Neural progenitor cell (in vitro differentiated cells): Measurements from ENCODE around the gene RRAS. TPM values are rescaled to one million over a fixed set of nuclear protein-coding genes. Genes with fewer than 3 reads are reported as not detected.

ENCODE experiments used
- DNase-seq: peaks from one replicate; pipeline ENCODE4 v3.0.0-alpha.2; 2016; ENCODE audit warnings: low spot score
- H2AFZ ChIP-seq: fragments of 200-600 bp; sonication (generic); replicated peaks from 2 replicates; pipeline ENCODE4 v1.6.1; 2016; ENCODE audit warnings: antibody characterized with exemption
- H3F3A ChIP-seq: fragments of 200-600 bp; sonication (generic); 2 replicates; pipeline ENCODE4 v1.6.1; 2016; ENCODE audit warnings: antibody characterized with exemption, low read depth
- H3K27ac ChIP-seq: fragments of 200-600 bp; sonication (generic); 2 replicates; pipeline ENCODE4 v1.5.1; 2016; ENCODE audit warnings: mild to moderate bottlenecking
- H3K27me3 ChIP-seq: fragments of 200-600 bp; sonication (generic); 2 replicates; pipeline ENCODE4 v1.6.1; 2016; ENCODE audit warnings: mild to moderate bottlenecking, moderate library complexity
- H3K36me3 ChIP-seq: fragments of 200-600 bp; sonication (generic); 2 replicates; pipeline ENCODE4 v1.5.1; 2016
- H3K4me1 ChIP-seq: fragments of 200-600 bp; sonication (generic); 2 replicates; pipeline ENCODE4 v1.6.1; 2016; ENCODE audit warnings: mixed run types
- H3K4me2 ChIP-seq: fragments of 200-600 bp; sonication (generic); 2 replicates; pipeline ENCODE4 v1.6.1; 2016
- H3K4me3 ChIP-seq: fragments of 200-600 bp; sonication (generic); 2 replicates; pipeline ENCODE4 v1.5.1; 2016
- H3K79me2 ChIP-seq: fragments of 200-600 bp; sonication (generic); 2 replicates; pipeline ENCODE4 v1.6.1; 2016; ENCODE audit warnings: low read depth
- H3K9ac ChIP-seq: fragments of 200-600 bp; sonication (generic); 2 replicates; pipeline ENCODE4 v1.6.1; 2016
- H3K9me3 ChIP-seq: fragments of 200-600 bp; sonication (generic); 2 replicates; pipeline ENCODE4 v1.5.1; 2016; ENCODE audit warnings: low read depth
- H4K20me1 ChIP-seq: fragments of 200-600 bp; sonication (generic); 2 replicates; pipeline ENCODE4 v1.6.1; 2016; ENCODE audit warnings: low read depth
- H3K27ac Mint-ChIP-seq: 3 replicates; pipeline ENCODE4 v1.8.0; 2021; ENCODE audit warnings: mixed read lengths
- H3K27me3 Mint-ChIP-seq: 2 replicates; pipeline ENCODE4 v1.8.0; 2022; ENCODE audit warnings: low read depth, mild to moderate bottlenecking, inconsistent platforms, moderate library complexity, mixed read lengths; ENCODE audit not compliant: insufficient read depth
- H3K36me3 Mint-ChIP-seq: 3 replicates; pipeline ENCODE4 v1.8.0; 2021; ENCODE audit warnings: mixed read lengths
- H3K4me1 Mint-ChIP-seq: 3 replicates; pipeline ENCODE4 v1.8.0; 2021; ENCODE audit warnings: mixed read lengths
- H3K4me3 Mint-ChIP-seq: 3 replicates; pipeline ENCODE4 v1.8.0; 2021; ENCODE audit warnings: mild to moderate bottlenecking, moderate library complexity, mixed read lengths
- H3K9me3 Mint-ChIP-seq: 3 replicates; pipeline ENCODE4 v1.8.0; 2020; ENCODE audit warnings: mixed read lengths
- CTCF ChIP-seq: fragments of 200-600 bp; sonication (generic); IDR thresholded peaks from 2 replicates; pipeline ENCODE4 v1.5.1; 2017; ENCODE audit warnings: antibody characterized with exemption, mild to moderate bottlenecking
- EZH2 ChIP-seq: fragments of 200-600 bp; sonication (generic); IDR thresholded peaks from 2 replicates; pipeline ENCODE4 v1.6.1; 2017; ENCODE audit warnings: antibody characterized with exemption, mild to moderate bottlenecking, moderate library complexity
- EZH2phosphoT487 ChIP-seq: fragments of 200-600 bp; sonication (generic); IDR thresholded peaks from 2 replicates; pipeline ENCODE4 v1.6.1; 2017; ENCODE audit warnings: antibody characterized with exemption
- total RNA-seq: library from RNA; depleted of rRNA; stranded (reverse); fragments of >200 nt; gene quantifications from 2 replicates; pipeline ENCODE4 v1.2.3, GENCODE V29; 2015; ENCODE audit warnings: low replicate concordance

RRAS gene
- total RNA-seq, 1 donor from 2014 or later: 9.6 TPM

- H3K27ac ChIP-seq: no peak overlapping the region
- no peaks in the 10 kb centered on the region for H3K79me2 ChIP-seq
- no peak for DNase-seq
- no peaks in the 10 kb centered on the region for H3K27me3 ChIP-seq
- TF ChIP-seq EZH2phosphoT487 (no peak), CTCF (no peak), EZH2 (no peak)
- H3K9me3 ChIP-seq: no peaks in the 10 kb centered on the region
- H3K4me3 Mint-ChIP-seq: no peak overlapping the region
- no peak overlapping the region for H3K4me3 ChIP-seq
- H3K9me3 Mint-ChIP-seq: no peaks in the 10 kb centered on the region
- H4K20me1 ChIP-seq: no peaks in the 10 kb centered on the region
- H3K4me1 Mint-ChIP-seq: peaks cover 24% of the 10 kb centered on the region
- H3K4me2 ChIP-seq: no peak overlapping the region
- no peak overlapping the region for H3K9ac ChIP-seq
- peaks cover 6% of the 10 kb centered on the region for H3K27me3 Mint-ChIP-seq
- no peaks in the 10 kb centered on the region for H3K36me3 ChIP-seq
- H3K4me1 ChIP-seq: peaks cover 14% of the 10 kb centered on the region
- H3K36me3 Mint-ChIP-seq: peaks cover 11% of the 10 kb centered on the region
- H2AFZ ChIP-seq: no peak overlapping the region
- H3K27ac Mint-ChIP-seq: peak overlapping the region; percentile 74
- peaks cover 34% of the 10 kb centered on the region for H3F3A ChIP-seq
These were observed 8.2 kb downstream of the RRAS start for GRCh38 chr19:49631610-49632192.

DNA sequence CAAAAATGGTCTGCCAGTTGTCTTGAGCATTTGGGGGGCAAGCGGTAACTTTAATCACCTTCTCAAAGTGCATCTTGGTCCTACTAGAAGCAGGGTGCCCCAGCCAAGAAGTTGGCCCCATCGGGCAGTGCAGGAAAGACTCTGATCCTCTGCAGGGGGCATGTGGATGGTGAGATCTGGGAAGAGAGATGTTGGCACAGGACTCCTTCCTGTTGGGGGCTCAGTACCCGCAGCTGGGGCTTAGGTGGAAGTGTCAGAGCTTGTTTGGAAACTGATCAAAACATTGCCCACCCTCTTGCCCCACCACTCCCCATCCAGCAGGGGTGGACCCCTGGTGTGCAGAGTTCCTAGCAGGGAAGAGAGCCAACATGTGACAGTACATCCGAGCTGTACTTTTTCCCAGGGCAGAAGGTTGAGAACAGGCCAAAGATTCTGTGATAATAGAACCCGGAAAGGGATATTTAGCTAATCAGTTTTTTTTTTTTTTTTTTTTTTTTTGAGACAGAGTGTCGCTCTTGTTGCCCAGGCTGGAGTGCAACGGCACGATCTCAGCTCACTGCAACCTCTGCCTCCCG, 8.8 kb downstream of the RRAS start:
- Mint-ChIP-seq H3K9me3 (no peaks in the 10 kb centered on the region), H3K4me3 (peak overlapping the region; percentile 50), H3K27ac (peak overlapping the region; percentile 85), H3K4me1 (peaks cover 18% of the 10 kb centered on the region), H3K36me3 (peaks cover 11% of the 10 kb centered on the region), H3K27me3 (peaks cover 4% of the 10 kb centered on the region)
- no peak for DNase-seq
- no peaks in the 10 kb centered on the region for H3K79me2 ChIP-seq
- no peak overlapping the region for H3K4me2 ChIP-seq
- H3K9ac ChIP-seq: no peak overlapping the region
- H3F3A ChIP-seq: peaks cover 38% of the 10 kb centered on the region
- H2AFZ ChIP-seq: no peak overlapping the region
- no peaks in the 10 kb centered on the region for H3K27me3 ChIP-seq
- TF ChIP-seq EZH2 (no peak), EZH2phosphoT487 (no peak), CTCF (no peak)
- no peak overlapping the region for H3K4me3 ChIP-seq
- H3K36me3 ChIP-seq: no peaks in the 10 kb centered on the region
- no peaks in the 10 kb centered on the region for H4K20me1 ChIP-seq
- peak overlapping the region; percentile 41 for H3K27ac ChIP-seq
- H3K9me3 ChIP-seq: no peaks in the 10 kb centered on the region
- peaks cover 8% of the 10 kb centered on the region for H3K4me1 ChIP-seq

DNA sequence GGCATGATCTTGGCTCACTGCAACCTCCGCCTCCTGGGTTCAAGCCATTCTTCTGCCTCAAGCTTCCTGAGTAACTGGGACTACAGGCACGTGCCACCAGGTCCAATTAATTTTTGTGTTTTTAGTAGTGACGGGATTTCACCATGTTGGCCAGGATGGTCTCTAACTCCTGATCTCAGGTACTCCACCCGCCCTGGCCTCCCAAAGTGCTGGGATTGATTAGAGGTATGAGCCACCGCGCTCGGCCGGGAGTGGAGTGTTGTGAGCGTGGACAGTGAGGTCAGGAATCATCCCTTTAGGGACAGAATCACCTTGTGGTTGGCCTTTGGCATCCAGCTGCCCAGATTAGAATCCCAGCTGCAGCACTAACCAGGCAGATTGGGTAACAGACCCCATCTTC, 10.3 kb downstream of the RRAS start:
- no peaks in the 10 kb centered on the region for H3K79me2 ChIP-seq
- H3K4me3 ChIP-seq: no peak overlapping the region
- Mint-ChIP-seq H3K9me3 (no peaks in the 10 kb centered on the region), H3K4me1 (peaks cover 7% of the 10 kb centered on the region), H3K36me3 (peaks cover 11% of the 10 kb centered on the region), H3K27me3 (peaks cover 4% of the 10 kb centered on the region), H3K4me3 (peak overlapping the region; percentile 49), H3K27ac (no peak overlapping the region)
- peaks cover 34% of the 10 kb centered on the region for H3F3A ChIP-seq
- H3K9me3 ChIP-seq: no peaks in the 10 kb centered on the region
- peaks cover 1% of the 10 kb centered on the region for H4K20me1 ChIP-seq
- no peak for TF ChIP-seq EZH2
- TF ChIP-seq CTCF: no peak
- no peak for DNase-seq
- no peaks in the 10 kb centered on the region for H3K27me3 ChIP-seq
- no peak overlapping the region for H3K27ac ChIP-seq
- H3K36me3 ChIP-seq: no peaks in the 10 kb centered on the region
- H2AFZ ChIP-seq: no peak overlapping the region
- no peaks in the 10 kb centered on the region for H3K4me1 ChIP-seq
- H3K4me2 ChIP-seq: no peak overlapping the region
- H3K9ac ChIP-seq: no peak overlapping the region
